HG03558 (cell line): ENCODE measurements around the gene PNPLA5.

ENCODE experiments used
- ATAC-seq: cut with Tn5 transposase; IDR thresholded peaks from one replicate; pipeline ENCODE4 v1.9.1; 2021; ENCODE audit warnings: moderate number of reproducible peaks; ENCODE audit not compliant: unreplicated experiment; ENCODE audit errors: extremely low read depth

PNPLA5 gene

DNA sequence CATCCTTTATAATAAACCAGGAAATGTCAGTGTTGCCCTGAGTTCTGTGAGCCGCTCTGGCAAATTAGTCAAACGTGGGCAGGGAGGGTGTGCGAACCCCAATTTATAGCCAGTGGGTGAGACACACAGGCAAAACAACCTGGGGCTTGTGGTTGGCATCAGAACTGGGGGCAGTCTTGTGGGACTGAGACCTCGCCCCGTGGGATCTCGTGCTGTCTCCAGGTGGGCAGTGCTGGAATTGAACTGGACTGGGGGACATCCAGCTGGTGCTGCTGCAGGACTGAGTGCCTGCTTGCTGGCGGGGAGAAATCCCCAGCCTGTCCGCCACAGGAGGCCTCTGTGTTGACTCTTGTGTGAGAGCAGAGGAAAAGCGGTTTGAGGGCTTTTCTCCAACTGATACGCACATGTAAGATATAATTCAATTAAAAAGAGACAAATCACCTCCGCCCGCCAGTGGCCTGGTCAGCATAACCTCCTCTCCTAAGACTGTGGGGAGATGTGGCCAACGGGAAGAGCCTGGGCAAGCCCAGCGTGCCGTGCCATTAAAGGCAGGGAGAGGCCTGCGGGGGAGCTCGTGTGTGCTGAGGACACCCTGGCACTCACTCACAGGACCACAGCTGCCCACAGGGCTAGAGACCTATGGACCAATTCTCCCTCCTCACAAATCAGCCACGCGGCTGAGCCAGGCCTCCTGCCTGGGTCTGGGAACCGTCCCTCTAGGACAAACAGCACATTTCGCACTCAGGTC lies 47.9 kb downstream of the PNPLA5 start:
- no peak for ATAC-seq

DNA sequence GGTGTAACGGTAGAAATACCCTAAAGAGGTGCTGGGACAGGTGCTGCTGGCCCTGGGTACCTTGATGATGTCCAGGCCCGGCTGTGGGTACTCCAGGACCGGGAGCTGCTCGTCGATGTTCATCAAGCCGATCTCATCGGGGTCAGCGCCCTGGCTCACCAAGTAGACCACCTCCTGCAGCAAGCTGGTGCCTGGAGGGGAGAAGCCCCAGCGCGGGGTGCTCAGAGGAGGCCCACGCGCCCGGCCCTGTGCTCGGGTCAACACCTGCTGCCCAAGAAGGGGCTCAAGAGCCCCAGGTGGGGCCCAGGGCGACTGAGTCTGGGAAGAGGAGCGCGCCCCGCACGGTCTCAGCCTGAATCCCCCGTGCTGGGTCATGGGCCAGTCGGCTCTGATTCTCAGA lies 50.1 kb downstream of the PNPLA5 start:
- ATAC-seq, result no peak

DNA sequence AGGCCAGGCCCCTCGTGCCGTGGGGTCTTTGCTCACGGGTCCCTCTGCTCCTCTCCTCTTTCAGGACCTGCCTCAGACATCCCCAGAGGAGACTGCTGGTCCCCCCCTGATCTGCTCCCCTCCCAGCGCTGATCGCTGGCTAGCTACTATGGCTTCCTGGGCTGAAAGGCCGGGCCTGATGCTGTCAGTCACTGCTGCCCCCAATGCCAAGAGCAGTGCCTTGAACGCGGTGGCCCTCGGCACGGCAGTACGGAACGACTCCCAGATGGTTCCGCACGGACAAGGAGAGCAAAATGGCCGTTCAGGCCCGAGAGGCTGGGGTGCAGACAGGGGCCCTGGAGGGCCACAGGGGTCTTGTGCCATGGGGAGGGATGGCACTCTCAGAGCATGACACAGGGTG lies 51.0 kb downstream of the PNPLA5 start:
- no peak for ATAC-seq

DNA sequence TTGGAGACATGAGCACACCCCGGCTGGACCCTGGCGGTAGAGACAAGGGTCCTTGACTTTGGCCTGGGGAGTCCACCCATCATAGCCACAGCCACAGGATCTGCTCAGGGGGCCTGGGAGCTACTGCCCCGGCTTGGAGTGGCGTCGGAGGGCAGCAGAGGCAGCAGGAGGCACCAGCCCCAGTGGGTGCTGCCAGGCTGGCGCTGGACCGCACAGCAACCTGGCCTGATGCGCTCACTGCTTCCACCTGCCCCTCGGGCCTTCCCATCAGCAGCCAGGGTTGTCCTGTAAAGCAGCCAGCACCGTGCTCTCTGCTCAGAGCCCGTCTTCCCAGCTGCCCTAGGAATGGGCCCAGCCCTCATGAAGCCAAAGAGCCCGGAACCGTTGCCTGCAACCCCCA lies 51.4 kb downstream of the PNPLA5 start:
- no peak for ATAC-seq

DNA sequence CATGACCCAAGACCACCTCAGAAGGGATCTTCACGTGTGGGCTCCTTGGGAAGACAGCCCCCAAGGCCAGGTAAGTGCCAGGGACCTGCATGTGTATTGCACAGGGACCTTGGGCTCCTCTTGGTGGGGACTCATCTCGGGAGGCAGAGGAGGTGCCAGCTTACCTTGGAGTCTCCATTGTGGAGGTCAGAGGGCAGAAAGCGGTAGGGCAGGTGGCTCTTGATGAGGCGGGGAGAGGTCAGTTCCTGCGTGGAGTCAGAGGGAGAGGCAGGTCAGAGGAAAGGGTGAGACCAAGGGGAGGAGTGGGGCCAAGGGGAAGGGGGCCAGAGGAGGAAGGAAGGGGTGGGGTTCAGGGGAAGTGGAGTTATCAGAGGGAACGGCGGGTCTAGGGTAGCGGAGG lies 52.0 kb downstream of the PNPLA5 start:
- ATAC-seq, result no peak

DNA sequence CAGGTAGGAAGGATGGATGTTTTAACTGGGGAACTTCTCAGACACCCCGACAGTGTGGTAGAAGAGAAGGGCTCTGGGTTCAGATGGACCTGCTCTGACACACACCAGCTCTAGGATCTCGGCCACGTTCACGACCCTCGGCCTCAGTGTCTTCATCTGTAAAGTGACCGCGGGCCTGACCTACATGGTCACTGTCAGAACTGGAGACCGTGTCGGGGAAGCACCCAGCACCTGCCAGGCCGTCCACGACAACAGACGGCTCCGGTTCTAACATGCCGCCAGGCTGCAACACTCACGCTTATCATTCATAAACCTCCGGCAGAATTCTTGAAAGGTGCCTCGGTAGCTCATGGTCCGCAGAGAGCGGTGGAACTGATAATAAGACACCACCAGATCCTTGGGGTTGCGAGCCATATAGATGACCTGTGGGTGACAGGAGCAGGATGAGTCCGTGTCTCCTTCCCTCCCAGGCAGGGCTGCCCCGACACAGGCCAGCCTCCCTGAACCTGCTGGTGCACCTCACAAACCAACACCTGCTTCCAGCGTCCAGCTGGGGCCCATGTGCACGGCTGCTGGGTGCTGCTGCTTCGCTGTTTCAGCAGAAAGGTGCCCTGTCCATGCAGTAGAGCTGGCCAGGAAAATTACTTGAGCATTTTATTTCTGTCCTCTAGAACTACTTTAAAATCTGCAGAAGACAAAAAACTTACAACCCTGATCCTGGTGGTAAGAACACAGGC lies 53.1 kb downstream of the PNPLA5 start:
- no peak for ATAC-seq

DNA sequence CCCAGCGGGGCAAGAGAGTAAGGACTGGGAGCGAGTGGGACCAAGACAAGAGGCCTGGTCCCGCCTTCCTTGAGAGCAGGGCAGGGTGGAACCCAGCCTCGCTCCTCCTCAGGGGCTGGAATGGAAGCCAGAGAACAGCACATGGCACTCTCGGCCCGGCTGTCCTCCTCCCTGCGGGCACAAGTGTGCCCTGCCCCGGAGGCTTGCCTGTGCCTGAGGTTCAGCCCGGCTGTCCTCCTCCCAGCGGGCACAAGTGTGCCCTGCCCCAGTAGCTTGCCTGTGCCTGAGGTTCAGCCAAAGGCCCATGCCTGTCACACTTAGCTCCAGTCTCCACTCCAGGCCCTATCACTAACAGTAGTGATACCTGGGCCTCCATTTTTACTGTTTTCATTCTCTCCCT lies 53.7 kb downstream of the PNPLA5 start:
- no peak for ATAC-seq

DNA sequence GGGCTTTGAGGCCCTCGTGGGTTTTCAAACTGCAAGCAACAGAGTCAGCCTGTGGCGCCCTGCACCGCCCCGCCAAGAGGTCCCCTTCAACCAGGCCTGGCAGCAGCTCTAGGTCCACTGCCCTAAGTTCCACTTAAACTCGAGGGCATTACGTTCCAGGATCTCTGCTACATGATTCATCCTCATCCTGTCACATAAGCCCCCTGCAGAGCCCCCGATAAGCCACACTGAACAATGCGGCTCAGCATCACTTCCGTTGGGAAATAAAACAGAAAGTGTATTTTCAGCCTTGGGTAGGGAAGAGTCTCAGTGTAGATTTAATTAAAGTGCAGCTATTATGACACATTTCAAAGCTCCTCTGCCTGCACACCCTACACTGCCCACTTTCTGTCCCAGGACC lies 54.1 kb downstream of the PNPLA5 start:
- no peak for ATAC-seq

DNA sequence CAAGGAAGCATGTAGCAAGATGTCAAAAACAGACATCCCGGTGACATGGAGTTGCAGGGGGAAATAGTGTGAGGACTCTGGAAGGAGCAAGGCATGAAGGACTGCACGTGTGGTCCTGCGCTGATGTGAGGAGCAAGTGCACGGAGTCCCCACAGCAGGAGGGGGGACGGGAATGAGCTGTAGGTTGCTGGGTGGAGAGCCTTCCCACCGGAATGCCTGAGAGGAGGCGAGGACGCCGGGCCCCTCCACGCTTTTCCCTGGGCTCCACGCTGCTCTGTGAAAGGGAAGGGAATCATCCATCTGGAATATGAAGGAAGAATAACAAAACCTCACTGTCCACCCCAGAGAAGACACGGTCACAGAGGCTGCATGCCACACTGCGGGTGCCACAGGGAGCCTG lies 56.1 kb downstream of the PNPLA5 start:
- no peak for ATAC-seq

DNA sequence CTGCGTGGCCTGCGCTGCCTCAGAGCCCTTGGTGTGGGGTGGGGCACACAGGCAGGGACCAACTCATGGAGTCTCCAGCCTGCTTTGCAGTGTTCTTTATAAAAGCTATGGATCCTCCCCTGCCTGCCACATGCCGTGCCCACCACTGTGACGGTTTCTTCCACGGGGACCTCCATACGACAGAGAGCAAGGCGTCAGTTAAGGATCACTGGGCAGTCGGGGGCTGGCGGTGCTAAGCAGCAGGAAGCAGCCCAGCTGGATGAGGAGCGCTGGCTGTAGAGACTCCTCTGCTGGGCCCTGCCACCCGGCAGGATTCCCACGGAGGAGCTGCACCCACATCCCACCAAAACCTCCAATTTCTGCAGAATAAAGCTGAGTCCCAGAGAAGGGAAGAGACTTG lies 56.6 kb downstream of the PNPLA5 start:
- no peak for ATAC-seq

DNA sequence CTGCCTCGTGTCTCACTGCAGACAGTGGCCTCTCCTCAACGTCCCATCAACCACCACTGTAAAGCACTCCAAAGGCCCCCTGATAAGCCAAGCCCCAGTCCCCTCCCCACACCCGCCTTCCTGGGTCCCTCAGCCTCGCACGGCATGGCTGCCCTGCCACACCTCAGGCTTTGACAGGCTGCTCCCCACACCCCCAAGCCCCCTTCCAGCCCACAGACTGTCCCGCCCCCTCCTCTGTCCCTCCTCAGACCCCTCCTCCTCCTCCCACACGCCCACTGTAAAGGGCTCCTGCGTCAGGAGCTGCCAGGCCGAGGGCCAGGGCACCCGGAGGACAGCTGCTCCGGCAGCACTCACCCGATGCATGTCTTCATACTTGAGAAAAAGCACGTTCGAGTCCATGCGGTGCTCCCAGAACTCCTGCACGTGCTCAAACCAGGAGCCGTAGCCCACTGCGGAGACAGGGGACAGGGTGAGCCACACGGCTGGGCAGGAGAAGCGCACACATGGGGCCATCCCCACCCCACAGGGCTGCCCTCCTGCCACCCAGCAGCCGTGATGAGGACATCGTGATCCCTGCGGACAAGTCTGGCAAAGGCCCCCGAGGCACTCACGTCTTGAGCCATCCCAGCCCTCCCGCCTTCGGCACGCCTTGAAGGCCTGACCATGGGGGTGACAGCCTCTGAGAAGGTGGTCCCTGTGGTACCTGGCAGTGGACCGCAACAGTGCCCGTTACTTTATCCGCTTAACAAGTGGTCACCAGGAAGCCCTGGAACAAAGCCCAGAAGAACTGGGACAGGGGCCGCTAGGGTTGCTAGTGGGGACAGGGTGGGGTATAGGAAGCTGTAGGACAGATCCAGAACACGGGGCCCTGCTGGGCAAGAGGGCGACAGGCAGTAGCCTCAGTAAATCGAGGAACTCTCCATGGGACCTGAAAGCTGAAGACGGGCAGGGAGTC lies 58.2 kb downstream of the PNPLA5 start:
- ATAC-seq, result no peak

DNA sequence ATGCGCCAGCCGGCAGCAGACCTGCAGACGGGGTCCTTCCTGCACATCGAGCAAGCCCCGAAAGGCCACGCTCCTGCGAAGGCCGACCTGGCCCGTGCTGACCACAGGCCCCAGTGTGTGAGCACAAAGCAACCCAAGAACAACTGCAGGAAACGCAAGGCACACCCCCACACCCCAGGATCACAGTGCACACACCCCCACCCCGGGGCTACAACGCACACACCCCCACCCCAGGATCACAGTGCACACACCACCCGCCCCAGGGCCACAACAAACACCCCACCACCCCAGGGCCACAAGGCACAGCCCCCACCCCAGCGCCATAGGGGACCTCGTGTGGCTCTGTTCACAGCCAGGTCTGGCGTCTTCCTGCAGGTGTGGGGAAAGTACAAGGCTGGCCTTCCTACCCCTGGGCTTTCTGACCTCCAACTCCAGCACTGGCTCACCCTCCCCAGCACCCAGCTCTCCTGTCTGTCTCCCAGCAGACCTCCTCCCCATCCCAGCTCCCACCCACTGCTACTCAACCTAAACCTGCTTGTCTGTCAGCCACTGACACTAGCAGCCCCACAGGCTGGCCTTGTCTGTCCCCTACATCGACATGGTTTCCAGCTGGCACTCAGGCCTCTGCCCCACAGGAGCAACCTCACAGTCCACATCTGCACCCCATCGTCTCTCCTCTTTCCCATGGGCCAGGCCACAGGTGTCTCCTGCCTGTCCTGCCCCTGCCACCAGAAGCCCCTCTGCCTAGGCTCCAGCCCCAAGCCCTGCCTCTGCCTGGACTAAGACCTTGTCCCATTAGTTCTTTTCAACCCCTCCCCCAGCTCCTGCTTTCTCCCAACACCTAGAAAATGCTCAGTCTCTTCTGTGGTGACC lies 59.2 kb downstream of the PNPLA5 start:
- ATAC-seq, result no peak

DNA sequence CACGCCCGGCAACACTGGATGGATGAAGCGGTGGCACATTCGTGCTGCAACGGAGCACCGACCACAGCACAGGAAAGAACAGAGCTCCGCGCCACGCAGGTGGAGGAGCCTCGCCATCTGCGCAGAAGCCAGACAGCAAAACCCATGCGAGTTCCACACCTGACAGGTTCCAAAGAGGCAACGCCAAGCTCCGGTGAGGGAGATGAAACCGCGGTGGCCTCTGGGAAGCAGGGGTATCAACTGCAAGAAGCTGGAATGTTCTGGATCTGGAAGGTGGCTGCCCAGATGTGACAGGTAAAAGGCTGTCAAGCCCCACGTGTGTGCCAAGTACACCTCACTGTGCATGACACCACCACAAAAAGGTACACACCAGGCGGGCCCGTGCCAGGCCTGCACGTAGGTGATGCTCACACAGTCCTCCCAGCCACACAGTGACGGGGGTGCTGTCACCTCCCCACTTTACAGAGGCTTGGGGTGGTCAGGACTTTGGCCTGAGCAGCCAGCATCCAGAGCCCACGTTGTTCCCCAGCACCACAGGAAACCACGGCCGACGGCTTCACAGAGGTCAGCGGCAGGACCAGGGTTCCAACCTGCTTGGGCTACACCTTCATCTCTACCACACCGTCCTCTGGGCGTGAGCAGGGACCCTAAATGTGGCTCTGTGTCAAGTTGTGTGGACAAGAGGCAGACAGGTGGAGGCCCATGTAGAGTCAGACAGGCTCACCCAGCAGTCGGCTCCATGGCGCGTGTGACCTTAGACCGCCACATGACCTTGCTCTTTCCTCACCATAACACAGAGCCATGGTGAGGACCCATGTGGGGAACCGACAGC lies 60.0 kb downstream of the PNPLA5 start:
- ATAC-seq, result no peak

DNA sequence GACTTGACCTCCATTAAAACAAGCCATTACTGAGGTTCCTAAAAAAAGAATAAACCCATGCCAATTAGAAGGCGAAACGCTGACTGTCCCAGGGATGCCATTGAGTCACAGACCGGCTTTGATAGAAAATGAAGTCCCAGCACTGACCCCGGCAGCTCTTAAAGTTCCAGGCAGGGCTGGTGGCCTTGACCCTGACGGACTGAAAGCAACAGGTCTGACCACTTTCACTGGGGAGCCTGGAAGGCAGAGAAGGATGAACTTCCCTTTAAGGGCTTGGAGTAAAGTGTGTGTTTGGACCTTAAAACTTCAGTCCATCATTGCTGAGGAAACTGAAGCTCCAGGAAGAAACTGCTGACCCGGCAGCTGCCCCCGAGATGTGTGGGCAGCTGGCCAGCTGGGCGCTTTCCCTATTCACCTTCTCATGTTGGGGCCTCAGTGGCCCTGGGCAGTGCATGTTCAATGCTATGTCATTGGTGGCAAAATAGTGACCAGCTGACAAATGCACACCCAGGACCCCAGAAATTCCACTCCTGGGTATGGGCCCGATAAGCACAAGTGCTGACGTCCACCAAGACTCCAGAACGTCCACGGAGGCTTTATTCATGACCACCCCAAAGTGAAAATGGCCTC lies 60.8 kb downstream of the PNPLA5 start:
- ATAC-seq, result no peak

DNA sequence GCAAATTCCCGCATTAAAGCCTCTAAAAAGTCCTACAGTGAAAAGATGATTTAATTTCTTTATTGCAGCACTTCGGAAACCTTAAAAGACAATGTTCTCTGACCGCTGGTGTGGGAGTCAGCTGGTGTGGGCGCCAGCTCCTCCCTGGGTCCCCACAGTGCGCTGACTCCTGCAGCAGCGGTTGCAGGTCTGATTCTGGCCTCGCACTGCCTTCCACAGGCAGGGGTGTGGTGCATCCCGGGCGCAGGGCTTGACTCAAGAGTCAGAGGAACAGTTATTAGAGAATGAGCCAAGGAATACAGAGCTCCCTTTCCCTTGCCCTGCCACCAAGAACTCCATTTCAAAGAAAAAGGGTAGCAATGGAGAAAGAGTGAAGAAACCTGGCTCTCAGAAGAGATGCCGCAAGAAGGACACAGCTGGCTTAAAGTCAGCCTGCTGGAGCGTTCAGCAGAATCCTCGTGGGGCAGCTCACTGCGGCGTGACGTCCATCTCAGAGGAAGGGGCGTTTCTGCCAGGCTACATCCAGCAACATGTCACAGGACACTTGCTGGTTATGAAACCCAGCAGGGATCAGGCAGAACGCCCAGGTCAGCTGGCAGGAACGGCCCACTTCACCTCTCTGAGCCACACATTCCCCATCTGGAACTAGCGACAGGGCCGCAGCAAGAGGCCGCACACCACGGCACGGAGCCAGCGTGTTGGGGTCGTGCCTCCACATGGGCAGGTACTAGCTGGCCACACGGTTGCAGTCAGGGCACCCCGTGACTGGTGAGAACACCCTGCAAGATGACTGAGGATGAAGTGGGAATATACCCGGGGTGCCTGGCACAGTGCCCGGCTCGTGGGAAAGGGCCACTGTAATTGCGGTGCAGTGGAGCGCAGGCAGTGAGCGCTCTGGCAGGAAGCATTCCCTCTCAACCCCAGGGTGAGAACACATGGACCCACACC lies 61.6 kb downstream of the PNPLA5 start:
- no peak for ATAC-seq
